ENCODE data around the gene CARD6.

- TF ChIP-seq REST (IDR thresholded peaks at IDR 0.05), result no peak
- TF ChIP-seq, protein P1, sequence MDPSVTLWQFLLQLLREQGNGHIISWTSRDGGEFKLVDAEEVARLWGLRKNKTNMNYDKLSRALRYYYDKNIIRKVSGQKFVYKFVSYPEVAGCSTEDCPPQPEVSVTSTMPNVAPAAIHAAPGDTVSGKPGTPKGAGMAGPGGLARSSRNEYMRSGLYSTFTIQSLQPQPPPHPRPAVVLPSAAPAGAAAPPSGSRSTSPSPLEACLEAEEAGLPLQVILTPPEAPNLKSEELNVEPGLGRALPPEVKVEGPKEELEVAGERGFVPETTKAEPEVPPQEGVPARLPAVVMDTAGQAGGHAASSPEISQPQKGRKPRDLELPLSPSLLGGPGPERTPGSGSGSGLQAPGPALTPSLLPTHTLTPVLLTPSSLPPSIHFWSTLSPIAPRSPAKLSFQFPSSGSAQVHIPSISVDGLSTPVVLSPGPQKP (IDR thresholded peaks at IDR 0.05; ENCODE audit: low read depth, low read length), result no peak
- TF ChIP-seq FOSL2 (IDR thresholded peaks at IDR 0.05), result no peak
- no peak for TF ChIP-seq FOSL2 (CRISPR knock-in tag; IDR thresholded peaks at IDR 0.05)
- no peak for TF ChIP-seq SMC3 (IDR thresholded peaks at IDR 0.05)
- TF ChIP-seq USF2 (IDR thresholded peaks at IDR 0.05), result no peak
- TF ChIP-seq JUN (IDR thresholded peaks at IDR 0.05), result no peak
- TF ChIP-seq NPAS2 (CRISPR knock-in tag; IDR thresholded peaks at IDR 0.05; ENCODE audit: borderline replicate concordance), result no peak
Observed at GRCh38 chr5:40797273-40798011, 43.7 kb upstream of the CARD6 start.

Measured in A549 (cell line).